ENCODE data around the gene DISC1. TPM values are rescaled to one million over a fixed set of nuclear protein-coding genes. Genes with fewer than 3 reads are reported as not detected.

The DISC1 gene
- total and polyA plus RNA-seq, 2 donors (not counting 1 experiment from before 2014, with no cell fraction given), result 2.7 to 4.3 TPM

- ChIA-PET POLR2A (no interaction called here), CTCF (no interaction called here)
- no peak for DNase-seq
Measured at GRCh38 chr1:231799363-231799986, 172.9 kb downstream of the DISC1 start.

DNA sequence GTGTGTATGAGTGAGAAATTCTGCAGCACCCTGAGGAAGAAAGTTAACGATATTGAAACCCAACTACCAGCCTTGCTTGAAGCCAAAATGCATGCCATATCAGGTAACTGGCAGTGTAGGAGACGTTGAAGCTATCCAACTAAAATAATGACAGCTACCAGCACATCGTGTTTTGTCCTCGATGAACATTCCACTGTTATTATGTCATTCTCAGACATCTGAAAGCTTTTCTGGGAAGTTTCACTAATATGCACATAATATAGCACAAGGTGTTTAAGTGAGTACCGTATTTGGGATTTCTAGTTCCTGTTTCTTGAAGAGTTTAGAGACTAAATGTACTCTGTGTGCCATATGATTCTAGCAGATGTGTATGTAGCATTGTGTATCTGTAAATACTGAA lies 173.5 kb downstream of the DISC1 start:
- CTCF ChIA-PET, result no interaction called here
- Mint-ChIP-seq H3K4me3 (no peak overlapping the region), H3K9me3 (ENCODE audit: insufficient read depth) (no peaks in the 10 kb centered on the region), H3K4me1 (no peaks in the 10 kb centered on the region), H3K27me3 (no peaks in the 10 kb centered on the region), H3K27ac (no peak overlapping the region)
- Histone ChIP-seq H3K9ac (ENCODE audit: low read length) (no peak overlapping the region), H3K9me3 (ENCODE audit: control extremely low read depth in 1 of 3, control insufficient read depth in 2 of 3, insufficient read depth in 1 of 3, low read length in 2 of 3) (no peaks in the 10 kb centered on the region), H4K20me1 (ENCODE audit: control insufficient read depth, insufficient read depth, low read length, poor library complexity, severe bottlenecking) (no peaks in the 10 kb centered on the region), H3K79me2 (ENCODE audit: control insufficient read depth, insufficient read depth, low read length) (no peaks in the 10 kb centered on the region), H3K36me3 (replicated peaks in 1 of 2; ENCODE audit: control extremely low read depth in 1 of 2, control insufficient read depth in 1 of 2, extremely low read depth in 1 of 2, insufficient read depth in 2 of 2, low read length in 1 of 2) (no peaks in the 10 kb centered on the region), H2AFZ (ENCODE audit: insufficient read depth, low read depth, low read length, poor library complexity, severe bottlenecking) (no peak overlapping the region), H3K4me3 (ENCODE audit: control extremely low read depth in 1 of 5, extremely low read depth in 1 of 5, insufficient read depth in 1 of 5, low read depth in 2 of 5, low read length in 4 of 5) (no peak overlapping the region), H3K27ac (ENCODE audit: low read length in 2 of 2) (no peak overlapping the region), H3K4me1 (ENCODE audit: control insufficient read depth in 2 of 2, insufficient read depth in 2 of 2, low read length in 2 of 2) (no peaks in the 10 kb centered on the region), H3K4me2 (replicated peaks; ENCODE audit: low read depth, low read length, poor library complexity, severe bottlenecking) (no peak overlapping the region), H3K27me3 (replicated peaks in 1 of 4; ENCODE audit: control extremely low read depth in 1 of 4, control insufficient read depth in 3 of 4, insufficient read depth in 4 of 4, low read length in 3 of 4) (no peaks in the 10 kb centered on the region)
- DNase-seq (no peak), ATAC-seq (ENCODE audit: low read depth) (no peak)
- whole genome bisulfite sequencing (ENCODE audit: insufficient coverage), result 83% methylated on average over 2 of the region's 5 CpGs
- TF ChIP-seq, protein P1, sequence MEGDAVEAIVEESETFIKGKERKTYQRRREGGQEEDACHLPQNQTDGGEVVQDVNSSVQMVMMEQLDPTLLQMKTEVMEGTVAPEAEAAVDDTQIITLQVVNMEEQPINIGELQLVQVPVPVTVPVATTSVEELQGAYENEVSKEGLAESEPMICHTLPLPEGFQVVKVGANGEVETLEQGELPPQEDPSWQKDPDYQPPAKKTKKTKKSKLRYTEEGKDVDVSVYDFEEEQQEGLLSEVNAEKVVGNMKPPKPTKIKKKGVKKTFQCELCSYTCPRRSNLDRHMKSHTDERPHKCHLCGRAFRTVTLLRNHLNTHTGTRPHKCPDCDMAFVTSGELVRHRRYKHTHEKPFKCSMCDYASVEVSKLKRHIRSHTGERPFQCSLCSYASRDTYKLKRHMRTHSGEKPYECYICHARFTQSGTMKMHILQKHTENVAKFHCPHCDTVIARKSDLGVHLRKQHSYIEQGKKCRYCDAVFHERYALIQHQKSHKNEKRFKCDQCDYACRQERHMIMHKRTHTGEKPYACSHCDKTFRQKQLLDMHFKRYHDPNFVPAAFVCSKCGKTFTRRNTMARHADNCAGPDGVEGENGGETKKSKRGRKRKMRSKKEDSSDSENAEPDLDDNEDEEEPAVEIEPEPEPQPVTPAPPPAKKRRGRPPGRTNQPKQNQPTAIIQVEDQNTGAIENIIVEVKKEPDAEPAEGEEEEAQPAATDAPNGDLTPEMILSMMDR (IDR thresholded peaks at IDR 0.05), result no peak
- no peak for TF ChIP-seq EZH2 (IDR thresholded peaks at IDR 0.05; ENCODE audit: borderline replicate concordance, insufficient read depth, low read depth, low read length, poor library complexity, severe bottlenecking)
- POLR2A ChIA-PET, result no interaction called here
- intact Hi-C loops (cut with micrococcal nuclease), result no loop called here

More at GRCh38 chr1:231799363-231799986, 172.9 kb downstream of the DISC1 start:
- intact Hi-C loops (cut with micrococcal nuclease), result no loop called here
- no peaks in the 10 kb centered on the region for H3K27me3 ChIP-seq (replicated peaks in 1 of 4; ENCODE audit: control extremely low read depth in 1 of 4, control insufficient read depth in 3 of 4, insufficient read depth in 4 of 4, low read length in 3 of 4)
- H3K36me3 ChIP-seq (replicated peaks in 1 of 2; ENCODE audit: control extremely low read depth in 1 of 2, control insufficient read depth in 1 of 2, extremely low read depth in 1 of 2, insufficient read depth in 2 of 2, low read length in 1 of 2), result no peaks in the 10 kb centered on the region
- no peaks in the 10 kb centered on the region for H3K4me1 Mint-ChIP-seq
- no peak overlapping the region for H3K27ac ChIP-seq (ENCODE audit: low read length in 2 of 2)
- H3K9me3 Mint-ChIP-seq (ENCODE audit: insufficient read depth), result no peaks in the 10 kb centered on the region
- H3K79me2 ChIP-seq (ENCODE audit: control insufficient read depth, insufficient read depth, low read length), result no peaks in the 10 kb centered on the region
- no peak overlapping the region for H3K9ac ChIP-seq (ENCODE audit: low read length)
- no peaks in the 10 kb centered on the region for H3K4me1 ChIP-seq (ENCODE audit: control insufficient read depth in 2 of 2, insufficient read depth in 2 of 2, low read length in 2 of 2)
- H3K4me2 ChIP-seq (replicated peaks; ENCODE audit: low read depth, low read length, poor library complexity, severe bottlenecking), result no peak overlapping the region
- no peak for ATAC-seq (ENCODE audit: low read depth)
- no peak overlapping the region for H3K4me3 ChIP-seq (ENCODE audit: control extremely low read depth in 1 of 5, extremely low read depth in 1 of 5, insufficient read depth in 1 of 5, low read depth in 2 of 5, low read length in 4 of 5)
- no peaks in the 10 kb centered on the region for H3K27me3 Mint-ChIP-seq
- no peak overlapping the region for H3K27ac Mint-ChIP-seq
- no peak overlapping the region for H3K4me3 Mint-ChIP-seq
- WGBS (ENCODE audit: insufficient coverage), result 91% methylated on average over 4 of the region's 6 CpGs
- H2AFZ ChIP-seq (ENCODE audit: insufficient read depth, low read depth, low read length, poor library complexity, severe bottlenecking), result no peak overlapping the region
- no peaks in the 10 kb centered on the region for H3K9me3 ChIP-seq (ENCODE audit: control extremely low read depth in 1 of 3, control insufficient read depth in 2 of 3, insufficient read depth in 1 of 3, low read length in 2 of 3)
- no peaks in the 10 kb centered on the region for H4K20me1 ChIP-seq (ENCODE audit: control insufficient read depth, insufficient read depth, low read length, poor library complexity, severe bottlenecking)
- TF ChIP-seq, protein P1 (IDR thresholded peaks at IDR 0.05), result no peak
- no peak for TF ChIP-seq EZH2 (IDR thresholded peaks at IDR 0.05; ENCODE audit: borderline replicate concordance, insufficient read depth, low read depth, low read length, poor library complexity, severe bottlenecking)
